Posterior cingulate gyrus (tissue), 11 donors: ENCODE data around the gene BATF.

ENCODE experiments used
- DNase-seq, 10 donors: peaks; one replicate each; pipeline versions ENCODE4 v3.0.0 to v3.0.0-alpha.2; 2020 to 2021; ENCODE audit warnings: mixed read lengths in 3 of 10
- intact Hi-C: fragments of 100-400 bp; cut with DNase I; formaldehyde crosslinking; loops from one replicate; pipeline ENCODE4 v1.15.1; 2023

Gene BATF

DNA sequence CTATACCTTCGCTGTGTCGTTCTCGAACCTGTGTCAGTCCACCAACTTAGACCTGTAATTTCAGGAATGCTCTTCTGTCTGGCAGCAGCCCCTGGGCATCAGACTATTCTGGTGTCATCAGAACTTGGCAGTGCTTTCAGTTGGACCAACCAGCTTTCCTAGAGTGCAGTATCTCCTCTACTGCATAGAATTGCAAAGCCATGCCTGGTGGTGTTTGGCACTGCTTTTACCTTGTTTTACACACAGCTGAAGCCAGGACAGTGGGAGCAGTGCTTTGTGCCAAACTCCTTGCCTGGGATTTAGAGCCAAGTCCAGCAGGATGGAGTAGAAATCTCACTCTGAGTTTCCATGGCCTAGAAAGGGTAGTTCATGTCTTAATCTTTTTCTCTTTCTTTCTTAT is 57.6 kb downstream of the BATF start:
- intact Hi-C loops, result loop anchor here (5.0 kb wide), 1 partner anchor 402 kb away; the partner anchor contains the start of gene TGFB3
- DNase-seq, result no peak

DNA sequence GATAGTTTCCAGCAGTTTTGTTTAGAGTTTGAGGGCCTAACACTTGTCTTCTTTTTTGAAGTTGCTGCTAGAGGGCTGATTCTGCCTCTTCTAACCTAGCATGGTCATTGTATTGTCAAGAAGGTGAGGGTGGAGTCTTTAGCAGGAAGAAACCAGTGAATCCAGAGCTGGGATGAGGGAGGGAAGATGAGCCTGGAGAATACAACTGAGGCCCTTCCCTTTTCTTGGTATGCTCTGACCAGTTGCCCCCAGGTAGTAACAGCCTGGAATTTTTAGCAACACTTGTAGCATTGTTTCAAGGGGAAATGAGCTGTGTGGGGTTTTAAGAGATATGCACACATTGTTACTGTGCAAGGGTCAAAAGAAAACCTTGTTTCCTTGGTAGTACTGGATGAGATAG is 65.1 kb downstream of the BATF start:
- DNase-seq, result no peak
- intact Hi-C loops, result no loop called here

DNA sequence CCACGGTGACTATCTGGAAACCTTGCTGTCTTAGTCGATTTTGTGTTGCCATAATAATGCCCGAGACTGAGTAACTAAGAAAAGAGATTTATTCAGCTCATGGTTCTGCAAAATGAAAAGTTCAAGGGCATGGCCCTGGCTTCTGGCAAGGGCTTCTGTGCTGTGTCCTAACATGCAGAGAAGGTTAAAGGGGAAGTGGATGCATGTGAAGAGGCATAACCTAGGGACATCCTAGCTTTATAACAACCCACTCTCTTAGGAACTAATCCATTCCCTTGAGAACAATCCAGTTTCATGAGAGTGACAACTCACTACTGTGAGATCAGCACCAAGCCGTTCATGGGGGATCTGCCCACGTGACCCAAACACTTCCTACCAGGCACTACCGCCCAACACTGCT is 67.7 kb downstream of the BATF start:
- DNase-seq, result no peak
- intact Hi-C loops, result no loop called here

DNA sequence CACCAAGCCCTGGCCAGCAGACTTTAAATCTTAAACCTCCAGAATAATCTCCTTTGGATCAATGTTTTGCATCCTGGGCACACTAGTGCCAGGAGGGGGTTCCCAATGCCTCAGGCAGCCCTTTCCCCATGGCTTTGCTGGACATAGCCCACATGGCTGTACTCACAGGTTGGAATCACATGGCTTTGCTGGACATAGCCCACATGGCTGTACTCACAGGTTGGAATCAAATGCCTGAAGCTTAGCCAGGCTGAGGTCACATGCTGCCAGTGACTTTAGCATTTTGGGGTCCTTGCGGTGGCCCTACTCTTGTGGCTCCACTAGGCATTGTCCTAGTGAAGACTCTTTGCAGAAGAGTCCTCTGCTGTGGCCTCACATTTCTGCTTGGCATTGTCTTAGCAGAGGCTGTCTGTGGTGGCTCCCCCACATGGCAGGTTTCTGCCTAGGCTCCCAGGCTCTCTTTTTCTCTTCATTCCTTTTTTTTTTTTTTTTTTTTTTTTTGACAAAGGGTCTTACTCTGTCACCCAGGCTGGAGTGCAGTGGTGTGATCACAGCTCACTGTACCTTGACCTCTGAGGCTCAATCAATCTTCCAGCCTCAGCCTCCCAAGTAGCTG is 69.2 kb downstream of the BATF start:
- intact Hi-C loops, result no loop called here
- DNase-seq, result no peak

GRCh38 chr14:75591987-75592575 is 69.8 kb downstream of the BATF start:
- DNase-seq, result no peak
- intact Hi-C loops, result no loop called here

GRCh38 chr14:75595226-75595625 is 73.0 kb downstream of the BATF start:
- DNase-seq, result no peak
- intact Hi-C loops, result no loop called here
